ENCODE results near the gene DBNL.

DNA sequence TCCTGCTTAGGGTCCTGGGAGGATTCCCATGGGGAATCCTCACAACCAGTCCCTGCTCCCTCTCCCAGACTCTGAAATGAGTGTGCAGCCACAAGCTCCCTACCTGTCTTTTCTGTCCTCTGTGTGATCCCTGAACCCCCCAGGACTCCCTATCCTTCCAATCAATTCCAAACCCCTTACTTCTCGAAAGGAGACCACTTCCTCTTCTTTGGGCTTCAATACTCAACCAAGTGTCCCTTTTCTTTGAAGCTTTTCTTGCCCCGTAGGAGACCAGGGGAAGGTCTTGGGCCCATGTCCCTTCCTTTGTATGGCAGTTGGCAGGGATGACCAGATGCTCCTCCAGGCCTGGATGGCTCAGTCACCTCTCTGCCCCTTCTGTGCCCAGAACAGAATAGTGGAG is 61.3 kb downstream of the DBNL start:
- TF ChIP-seq, protein P1, sequence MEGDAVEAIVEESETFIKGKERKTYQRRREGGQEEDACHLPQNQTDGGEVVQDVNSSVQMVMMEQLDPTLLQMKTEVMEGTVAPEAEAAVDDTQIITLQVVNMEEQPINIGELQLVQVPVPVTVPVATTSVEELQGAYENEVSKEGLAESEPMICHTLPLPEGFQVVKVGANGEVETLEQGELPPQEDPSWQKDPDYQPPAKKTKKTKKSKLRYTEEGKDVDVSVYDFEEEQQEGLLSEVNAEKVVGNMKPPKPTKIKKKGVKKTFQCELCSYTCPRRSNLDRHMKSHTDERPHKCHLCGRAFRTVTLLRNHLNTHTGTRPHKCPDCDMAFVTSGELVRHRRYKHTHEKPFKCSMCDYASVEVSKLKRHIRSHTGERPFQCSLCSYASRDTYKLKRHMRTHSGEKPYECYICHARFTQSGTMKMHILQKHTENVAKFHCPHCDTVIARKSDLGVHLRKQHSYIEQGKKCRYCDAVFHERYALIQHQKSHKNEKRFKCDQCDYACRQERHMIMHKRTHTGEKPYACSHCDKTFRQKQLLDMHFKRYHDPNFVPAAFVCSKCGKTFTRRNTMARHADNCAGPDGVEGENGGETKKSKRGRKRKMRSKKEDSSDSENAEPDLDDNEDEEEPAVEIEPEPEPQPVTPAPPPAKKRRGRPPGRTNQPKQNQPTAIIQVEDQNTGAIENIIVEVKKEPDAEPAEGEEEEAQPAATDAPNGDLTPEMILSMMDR (IDR thresholded peaks at IDR 0.05) = no peak
- no peak for TF ChIP-seq POLR2A (IDR thresholded peaks at IDR 0.05)

Data from testis (tissue), 2 donors.